ACC112 (cell line): Measurements from ENCODE around the gene CHCHD3.
A peak's percentile ranks its signal among the peaks of the same experiment; 100 is the strongest.

Source experiments
- H2AFZ ChIP-seq: fragments of 200-600 bp; sonication (generic); one replicate; pipeline ENCODE4 v1.6.0; 2017; ENCODE audit warnings: antibody characterized with exemption, low read length; ENCODE audit not compliant: unreplicated experiment
- H3K27ac ChIP-seq: fragments of 200-600 bp; sonication (generic); 2 replicates; pipeline ENCODE4 v1.5.1; 2014; ENCODE audit warnings: low read depth, mild to moderate bottlenecking, antibody characterized with exemption, low read length, moderate library complexity
- H3K27me3 ChIP-seq: fragments of 200-600 bp; sonication (generic); 2 replicates; pipeline ENCODE4 v1.6.1; 2014; ENCODE audit warnings: mild to moderate bottlenecking, antibody characterized with exemption, low read length, moderate library complexity, mixed read lengths; ENCODE audit not compliant: insufficient read depth
- H3K36me3 ChIP-seq: fragments of 200-600 bp; sonication (generic); 2 replicates; pipeline ENCODE4 v1.6.1; 2016; ENCODE audit warnings: mild to moderate bottlenecking, antibody characterized with exemption, low read length, moderate library complexity, mixed read lengths; ENCODE audit not compliant: insufficient read depth
- H3K4me1 ChIP-seq: fragments of 200-600 bp; sonication (generic); one replicate; pipeline ENCODE4 v1.6.1; 2016; ENCODE audit warnings: low read length, mixed read lengths; ENCODE audit not compliant: insufficient read depth, unreplicated experiment, control insufficient read depth
- H3K4me3 ChIP-seq: fragments of 200-600 bp; sonication (generic); 2 replicates; pipeline ENCODE4 v1.5.1; 2014; ENCODE audit warnings: mild to moderate bottlenecking, low read depth, low read length
- H3K79me2 ChIP-seq: fragments of 200-600 bp; sonication (generic); one replicate; pipeline ENCODE4 v1.6.0; 2016; ENCODE audit warnings: low read length; ENCODE audit not compliant: control insufficient read depth, unreplicated experiment, insufficient read depth

CHCHD3 gene

DNA sequence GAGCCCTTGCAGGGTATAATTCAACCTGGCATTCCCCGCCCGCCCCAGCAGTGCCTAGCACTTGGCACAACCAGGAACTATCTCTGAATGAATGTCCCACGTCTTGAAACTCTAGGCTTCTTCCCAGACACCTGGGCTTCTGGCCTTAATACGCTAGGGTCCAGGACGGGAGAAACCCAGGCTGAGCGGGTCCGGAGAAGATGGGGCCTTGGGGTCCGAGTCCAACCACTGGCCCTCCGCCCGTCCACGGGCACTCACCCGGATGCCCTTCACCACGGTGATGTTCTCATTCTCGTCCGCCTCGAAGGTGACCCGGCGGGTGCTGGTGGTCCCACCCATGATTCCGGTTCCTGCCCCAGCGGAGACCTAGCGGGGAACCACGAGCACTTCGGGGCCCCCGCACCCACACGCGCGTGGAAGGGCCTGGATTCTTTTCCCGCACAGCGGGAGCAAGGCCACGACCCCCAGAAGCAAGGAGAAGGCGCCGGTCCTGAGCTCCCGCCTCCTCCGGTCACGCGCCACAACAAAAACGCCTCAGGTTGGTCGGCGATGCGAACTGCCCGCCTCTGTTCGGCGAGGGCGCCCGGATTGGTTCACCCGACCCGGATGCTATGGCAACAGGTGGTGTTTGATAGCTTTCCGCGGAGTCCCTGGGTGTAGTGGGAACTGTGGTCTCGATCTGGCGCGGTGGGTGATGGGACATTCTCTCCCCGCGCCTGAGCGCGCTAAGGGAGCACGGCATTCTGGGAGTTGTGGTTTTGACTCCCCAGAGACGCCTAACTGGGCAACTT is at the start of gene CHCHD3:
CHCHD3 (minus strand) TSS at position 492 of the 791 bp plus-strand sequence; CDS start at position 339, 153 bp downstream.
- H2AFZ ChIP-seq = peak within 1 kb of the TSS; percentile 26
- H3K4me1 ChIP-seq = peaks cover 10% of the 10 kb centered on the region
- H3K27me3 ChIP-seq = no peaks in the 10 kb centered on the region
- H3K4me3 ChIP-seq = peak within 1 kb of the TSS; percentile 80
- H3K27ac ChIP-seq = peak within 1 kb of the TSS; percentile 58
- peaks cover 48% of the 10 kb centered on the region for H3K79me2 ChIP-seq
- H3K36me3 ChIP-seq = 0 out of 2 replicates have a peak, but pooled peaks cover 3% of the 10 kb centered on the region

- H3K4me3 ChIP-seq = no peak overlapping the region
- no peak overlapping the region for H2AFZ ChIP-seq
- H3K36me3 ChIP-seq = no peaks in the 10 kb centered on the region
- no peaks in the 10 kb centered on the region for H3K4me1 ChIP-seq
- no peaks in the 10 kb centered on the region for H3K79me2 ChIP-seq
- H3K27me3 ChIP-seq = peaks cover 17% of the 10 kb centered on the region; the same call in 1 of the 2 replicates
- no peak overlapping the region for H3K27ac ChIP-seq
These were observed 48.3 kb upstream of the CHCHD3 start for GRCh38 chr7:133130166-133130565.

DNA sequence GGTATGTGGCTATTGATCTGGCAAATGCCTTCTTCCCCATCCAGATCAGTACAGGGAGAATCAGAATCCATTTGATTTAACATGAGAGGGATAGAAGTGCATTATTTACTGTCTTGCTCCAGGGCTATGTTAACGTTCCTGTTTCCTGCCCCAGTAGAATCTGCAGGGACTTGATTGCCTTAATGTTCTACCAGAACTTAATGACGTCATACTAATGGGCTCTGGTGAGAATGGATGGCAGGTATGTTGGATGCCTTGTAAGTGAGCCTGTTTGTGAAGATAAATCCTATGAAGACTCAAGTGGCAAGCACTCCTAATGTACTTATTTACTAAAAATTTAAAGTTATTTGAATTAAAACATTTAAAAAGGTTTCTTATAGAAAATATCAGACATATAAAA is 44.5 kb upstream of the CHCHD3 start:
- H3K4me3 ChIP-seq = no peak overlapping the region
- 0 out of 2 replicates have a peak, but pooled peaks cover 7% of the 10 kb centered on the region for H3K27me3 ChIP-seq
- H3K79me2 ChIP-seq = no peaks in the 10 kb centered on the region
- H3K4me1 ChIP-seq = no peaks in the 10 kb centered on the region
- H3K36me3 ChIP-seq = no peaks in the 10 kb centered on the region
- H2AFZ ChIP-seq = no peak overlapping the region
- no peak overlapping the region for H3K27ac ChIP-seq

DNA sequence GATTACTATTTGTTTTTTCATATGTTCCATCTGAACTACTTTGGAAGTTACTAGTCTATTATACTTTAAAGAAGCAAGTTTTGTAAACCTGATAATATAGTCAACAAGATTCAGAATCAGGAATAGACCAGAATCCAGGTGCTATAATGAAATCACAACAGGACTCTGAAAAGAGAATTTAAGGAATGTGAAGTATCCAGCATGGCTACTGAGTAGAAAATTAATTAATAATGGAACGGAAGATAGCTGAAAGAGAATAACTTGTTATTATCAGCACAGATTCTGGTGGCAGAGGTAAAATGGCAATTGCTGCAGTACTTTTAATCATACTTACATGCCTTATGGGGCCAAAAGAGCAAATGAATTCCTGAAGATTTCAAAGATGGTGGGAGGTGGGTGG is 43.1 kb upstream of the CHCHD3 start:
- Histone ChIP-seq H3K4me1 (no peaks in the 10 kb centered on the region), H2AFZ (no peak overlapping the region), H3K36me3 (no peaks in the 10 kb centered on the region), H3K79me2 (no peaks in the 10 kb centered on the region), H3K27me3 (0 out of 2 replicates have a peak, but pooled peaks cover 7% of the 10 kb centered on the region), H3K27ac (no peak overlapping the region), H3K4me3 (no peak overlapping the region)

DNA sequence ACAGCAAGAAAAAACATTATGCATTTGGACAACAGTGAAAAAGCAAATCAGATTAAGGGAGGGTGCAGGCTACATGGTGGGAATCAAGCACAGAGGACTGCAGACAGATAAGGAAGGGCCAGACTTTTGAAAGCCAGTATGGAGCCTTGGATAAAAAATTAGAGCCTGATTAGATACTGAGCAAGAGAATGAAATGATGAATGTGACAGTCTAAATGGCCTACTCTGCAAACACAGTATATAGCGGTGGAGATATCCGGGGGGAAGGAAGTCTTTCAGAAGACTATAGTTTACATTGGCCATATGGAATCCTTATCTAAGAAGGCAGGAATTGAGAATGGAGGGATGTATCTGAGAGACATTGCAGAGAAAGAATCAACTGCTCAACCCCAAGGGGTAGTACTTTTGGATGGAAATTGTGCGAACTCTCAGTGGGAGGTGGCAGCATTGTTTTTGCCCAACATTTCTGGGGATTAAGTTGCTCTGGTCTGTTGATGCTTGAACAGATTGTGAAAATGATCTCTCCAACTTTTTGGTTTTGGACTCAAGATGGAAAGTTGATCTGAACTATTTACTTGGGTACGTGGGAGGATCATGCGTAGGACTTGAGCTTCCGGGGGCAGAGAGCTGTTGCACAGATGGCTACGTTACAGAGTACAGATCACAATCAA is 39.4 kb upstream of the CHCHD3 start:
- Histone ChIP-seq H3K4me1 (no peaks in the 10 kb centered on the region), H3K4me3 (no peak overlapping the region), H3K36me3 (no peaks in the 10 kb centered on the region), H3K27me3 (peaks cover 33% of the 10 kb centered on the region), H3K27ac (no peak overlapping the region), H3K79me2 (no peaks in the 10 kb centered on the region), H2AFZ (no peak overlapping the region)

DNA sequence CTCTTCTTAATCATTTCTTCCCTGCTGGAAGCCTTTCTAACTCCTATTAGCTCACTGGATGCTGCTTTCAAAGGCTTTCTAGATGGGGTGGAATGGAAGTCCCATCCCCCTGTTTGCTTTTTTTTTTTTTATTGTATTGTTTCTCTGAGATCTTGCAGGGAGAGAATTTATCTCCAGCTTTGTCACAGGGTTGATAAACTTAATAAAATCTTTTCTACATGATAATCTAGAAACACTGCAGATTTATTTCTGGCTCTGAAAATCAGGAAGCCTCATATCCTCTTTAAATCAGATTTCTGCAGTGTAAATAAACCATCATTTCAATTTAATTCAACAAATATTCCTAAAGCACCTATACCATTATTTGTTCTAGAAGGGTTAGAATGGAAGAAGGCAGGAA is 37.2 kb upstream of the CHCHD3 start:
- no peaks in the 10 kb centered on the region for H3K36me3 ChIP-seq
- no peak overlapping the region for H3K27ac ChIP-seq
- no peaks in the 10 kb centered on the region for H3K79me2 ChIP-seq
- H3K27me3 ChIP-seq = peaks cover 50% of the 10 kb centered on the region
- no peaks in the 10 kb centered on the region for H3K4me1 ChIP-seq
- H2AFZ ChIP-seq = no peak overlapping the region
- no peak overlapping the region for H3K4me3 ChIP-seq

DNA sequence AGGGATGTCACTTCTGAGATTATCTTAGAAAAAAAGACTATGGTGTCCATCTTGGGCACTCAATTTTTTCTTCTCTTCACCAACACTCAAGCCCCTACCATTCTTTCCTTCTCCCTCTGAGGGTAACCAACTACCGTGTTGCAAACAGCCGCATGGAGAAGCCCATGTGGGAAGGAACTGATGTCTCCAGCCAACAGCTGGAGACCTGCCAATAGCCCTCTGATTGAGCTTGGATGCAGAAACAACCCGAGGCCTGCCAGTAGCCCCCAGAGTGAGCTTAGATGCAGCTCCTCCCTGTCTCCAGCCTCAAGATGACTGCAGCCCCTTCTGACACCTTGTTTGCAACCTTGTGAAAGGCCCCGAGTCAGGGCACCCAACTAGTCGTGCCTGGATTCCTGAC is 36.4 kb upstream of the CHCHD3 start:
- Histone ChIP-seq H2AFZ (no peak overlapping the region), H3K36me3 (no peaks in the 10 kb centered on the region), H3K27ac (no peak overlapping the region), H3K27me3 (peaks cover 56% of the 10 kb centered on the region), H3K4me3 (no peak overlapping the region), H3K4me1 (no peaks in the 10 kb centered on the region), H3K79me2 (no peaks in the 10 kb centered on the region)

DNA sequence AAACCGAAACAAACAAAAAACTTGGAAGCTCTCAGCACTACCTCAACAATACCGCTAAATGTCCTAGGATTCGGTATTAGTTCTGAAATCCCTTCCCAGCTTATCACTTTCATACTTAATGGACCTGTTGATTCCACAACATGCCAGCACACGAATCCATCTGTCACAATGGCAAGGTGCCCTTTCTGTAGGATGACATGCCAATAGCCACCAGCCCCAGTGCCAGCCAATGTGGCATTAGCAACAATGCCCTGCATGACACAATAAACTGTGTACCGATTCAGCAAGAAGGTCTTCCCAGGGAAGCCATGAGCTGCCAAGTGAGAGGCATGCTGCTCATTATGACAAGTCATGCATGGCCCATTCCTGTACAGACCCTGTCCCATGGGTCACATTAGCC is 35.6 kb upstream of the CHCHD3 start:
- H3K27ac ChIP-seq = no peak overlapping the region
- peaks cover 64% of the 10 kb centered on the region for H3K27me3 ChIP-seq
- H3K79me2 ChIP-seq = no peaks in the 10 kb centered on the region
- H3K4me3 ChIP-seq = no peak overlapping the region
- H3K36me3 ChIP-seq = no peaks in the 10 kb centered on the region
- no peak overlapping the region for H2AFZ ChIP-seq
- no peaks in the 10 kb centered on the region for H3K4me1 ChIP-seq

DNA sequence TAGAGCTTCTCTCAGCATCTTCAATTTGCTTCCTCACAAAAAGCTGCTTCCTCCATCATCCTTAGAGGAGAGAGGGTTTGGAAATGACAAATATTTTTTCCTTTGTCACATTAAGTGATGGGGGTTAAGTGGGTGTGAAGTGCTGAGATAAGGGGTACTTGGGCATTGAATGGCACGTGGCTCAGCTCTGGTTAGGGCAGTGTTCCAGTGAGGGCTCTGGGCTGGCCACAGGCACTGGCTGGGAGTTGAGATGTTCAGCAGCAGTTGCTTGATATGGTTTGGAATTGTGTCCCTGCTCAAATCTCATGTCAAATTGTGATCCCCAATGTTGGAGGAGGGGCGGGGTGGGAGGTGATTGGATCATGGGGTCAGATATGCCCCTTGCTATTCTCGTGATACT is 33.7 kb upstream of the CHCHD3 start:
- no peak overlapping the region for H3K27ac ChIP-seq

GRCh38 chr7:133114519-133114918 is 32.6 kb upstream of the CHCHD3 start:
- Histone ChIP-seq H3K79me2 (no peaks in the 10 kb centered on the region), H3K4me3 (no peak overlapping the region), H3K36me3 (no peaks in the 10 kb centered on the region), H3K27ac (no peak overlapping the region), H3K27me3 (peaks cover 69% of the 10 kb centered on the region), H3K4me1 (no peaks in the 10 kb centered on the region), H2AFZ (no peak overlapping the region)

More for the DNA sequence above, 33.7 kb upstream of the CHCHD3 start:
- H3K27me3 ChIP-seq = peaks cover 69% of the 10 kb centered on the region
- no peaks in the 10 kb centered on the region for H3K36me3 ChIP-seq
- H3K4me3 ChIP-seq = no peak overlapping the region
- H3K79me2 ChIP-seq = no peaks in the 10 kb centered on the region
- H3K4me1 ChIP-seq = no peaks in the 10 kb centered on the region
- H2AFZ ChIP-seq = no peak overlapping the region

DNA sequence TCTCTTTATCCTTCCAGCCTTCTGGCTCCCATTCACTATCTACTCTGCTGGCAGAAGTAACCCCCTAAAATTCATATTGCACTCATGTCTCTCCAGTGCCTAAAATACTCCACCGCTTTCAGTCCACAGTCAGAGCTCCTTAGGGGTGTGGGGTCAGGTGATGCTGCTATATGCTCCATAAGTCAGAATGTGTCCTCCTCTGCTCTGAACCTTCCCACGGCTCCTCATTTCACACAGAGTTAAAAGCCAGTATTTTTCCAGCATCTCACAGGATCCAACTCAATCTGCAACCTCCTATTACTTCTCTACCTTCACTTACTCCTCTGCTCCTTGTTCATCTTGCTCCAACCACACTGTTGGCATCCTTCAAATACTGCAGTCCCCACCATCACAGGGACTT is 31.1 kb upstream of the CHCHD3 start:
- H3K4me1 ChIP-seq = no peaks in the 10 kb centered on the region
- no peaks in the 10 kb centered on the region for H3K79me2 ChIP-seq
- H3K36me3 ChIP-seq = no peaks in the 10 kb centered on the region
- H3K4me3 ChIP-seq = no peak overlapping the region
- peaks cover 60% of the 10 kb centered on the region for H3K27me3 ChIP-seq
- H3K27ac ChIP-seq = no peak overlapping the region
- H2AFZ ChIP-seq = no peak overlapping the region
